Osteoblast (primary cell): ENCODE data around the gene MZF1. TPM values are rescaled to one million over a fixed set of nuclear protein-coding genes. Genes with fewer than 3 reads are reported as not detected.

Experiments used
- DNase-seq: peaks from one replicate; pipeline ENCODE4 v3.0.0; 2011; ENCODE audit warnings: low spot score, mixed read lengths; ENCODE audit not compliant: insufficient read length; ENCODE audit errors: missing footprints
- H2AFZ ChIP-seq: 2 replicates; pipeline ENCODE4 v1.6.0; 2011; ENCODE audit warnings: mild to moderate bottlenecking, low read length
- H3K27ac ChIP-seq: 2 replicates; pipeline ENCODE4 v1.5.1; 2011; ENCODE audit warnings: mild to moderate bottlenecking, low read depth, low read length, moderate library complexity
- H3K27me3 ChIP-seq: 2 replicates; pipeline ENCODE4 v1.6.0; 2012; ENCODE audit warnings: mild to moderate bottlenecking, control low read depth, inconsistent platforms, low read length, moderate library complexity; ENCODE audit not compliant: insufficient read depth
- H3K36me3 ChIP-seq: 2 replicates; pipeline ENCODE4 v1.5.1; 2011; ENCODE audit warnings: mild to moderate bottlenecking, low read length, control low read depth, moderate library complexity; ENCODE audit not compliant: insufficient read depth
- H3K4me1 ChIP-seq: 2 replicates; pipeline ENCODE4 v1.5.1; 2011; ENCODE audit warnings: mild to moderate bottlenecking, low read length, control low read depth, moderate library complexity; ENCODE audit not compliant: insufficient read depth
- H3K4me2 ChIP-seq: 2 replicates; pipeline ENCODE4 v1.6.0; 2011; ENCODE audit warnings: mild to moderate bottlenecking, low read length; ENCODE audit not compliant: insufficient read depth
- H3K4me3 ChIP-seq: fragments of 200-600 bp; sonication (generic); 3 replicates; pipeline ENCODE4 v1.5.1; 2012; ENCODE audit warnings: mild to moderate bottlenecking, low read length, inconsistent platforms; ENCODE audit not compliant: insufficient read depth
- H3K79me2 ChIP-seq: 2 replicates; pipeline ENCODE4 v1.6.0; 2012; ENCODE audit warnings: mild to moderate bottlenecking, low read length, control low read depth, inconsistent platforms; ENCODE audit not compliant: insufficient read depth
- H3K9me3 ChIP-seq: 2 replicates; pipeline ENCODE4 v1.5.1; 2011; ENCODE audit warnings: low read depth, low read length, control low read depth
- H4K20me1 ChIP-seq: 2 replicates; pipeline ENCODE4 v1.6.0; 2012; ENCODE audit warnings: mild to moderate bottlenecking, low read length, control low read depth; ENCODE audit not compliant: insufficient read depth
- CTCF ChIP-seq: IDR thresholded peaks from 2 replicates; pipeline ENCODE4 v1.5.1; 2011; ENCODE audit warnings: mild to moderate bottlenecking, low read depth, low read length, moderate library complexity; ENCODE audit errors: extremely low read depth
- total RNA-seq: library from RNA; depleted of rRNA; stranded (reverse); fragments of >200 nt; gene quantifications from 2 replicates; pipeline ENCODE4 v1.2.3, GENCODE V29; 2012

MZF1 gene
- total RNA-seq, 1 donor: 23.9 TPM

GRCh38 chr19:58538257-58539168, 34.6 kb downstream of the MZF1 start:
- no peaks in the 10 kb centered on the region for H3K9me3 ChIP-seq
- H3K4me3 ChIP-seq: no peak overlapping the region
- no peak overlapping the region for H2AFZ ChIP-seq

DNA sequence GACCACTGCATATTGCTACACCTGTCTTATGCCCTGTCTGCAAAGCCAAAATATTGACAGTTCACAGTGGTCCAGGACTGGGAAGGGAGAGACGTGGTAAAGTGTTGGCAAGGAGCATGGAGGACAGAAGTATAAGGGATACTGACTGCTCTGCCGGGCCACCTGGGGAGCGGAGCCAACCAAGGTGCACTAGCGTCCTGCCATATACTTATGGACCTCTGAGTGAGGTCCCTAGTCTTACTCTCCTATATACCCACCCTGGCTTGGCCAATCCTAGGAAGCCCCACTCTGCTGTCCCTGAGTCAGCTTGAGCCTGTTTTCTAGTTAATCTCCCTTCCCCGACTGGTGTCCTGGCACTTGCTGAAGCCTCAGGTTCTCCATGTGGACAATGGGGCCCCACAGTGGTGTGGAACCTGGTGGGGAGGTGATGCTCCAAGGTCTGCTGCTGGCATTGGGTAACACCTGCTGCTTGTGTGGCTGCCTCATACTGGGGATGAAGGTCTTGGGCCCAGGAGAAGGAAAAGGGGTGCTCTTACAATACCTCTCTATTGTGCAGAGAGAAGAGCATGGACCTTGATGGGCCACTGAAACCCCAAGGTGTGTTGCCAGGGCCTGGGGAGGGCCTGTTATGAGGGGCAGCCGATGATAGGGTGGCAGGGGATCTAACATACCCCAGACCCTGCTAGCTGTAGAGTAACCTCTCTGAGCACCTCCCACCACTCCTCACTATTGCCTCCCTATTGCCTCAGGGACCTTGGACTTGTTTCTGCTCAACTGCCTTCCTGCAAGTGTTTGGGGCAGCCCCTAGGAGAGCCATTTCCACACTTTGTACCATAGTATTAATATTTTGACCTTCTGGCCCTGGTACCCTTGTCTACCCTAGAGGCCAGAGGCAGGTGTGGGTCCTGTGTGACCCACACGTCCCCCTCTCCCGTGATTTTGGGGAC, 36.0 kb downstream of the MZF1 start:
- no peak for TF ChIP-seq CTCF
- Histone ChIP-seq H4K20me1 (no peaks in the 10 kb centered on the region), H3K4me1 (no peaks in the 10 kb centered on the region), H2AFZ (no peak overlapping the region), H3K27me3 (peaks cover 37% of the 10 kb centered on the region), H3K4me3 (no peak overlapping the region), H3K79me2 (no peaks in the 10 kb centered on the region), H3K27ac (no peak overlapping the region), H3K9me3 (no peaks in the 10 kb centered on the region), H3K36me3 (no peaks in the 10 kb centered on the region), H3K4me2 (no peak overlapping the region)
- peak; percentile 53 for DNase-seq

More at GRCh38 chr19:58538257-58539168, 34.6 kb downstream of the MZF1 start:
- Histone ChIP-seq H3K36me3 (no peaks in the 10 kb centered on the region), H3K27me3 (peaks cover 41% of the 10 kb centered on the region), H3K27ac (no peak overlapping the region), H3K79me2 (no peaks in the 10 kb centered on the region), H3K4me2 (no peak overlapping the region), H3K4me1 (no peaks in the 10 kb centered on the region), H4K20me1 (no peaks in the 10 kb centered on the region)
- TF ChIP-seq CTCF: no peak
- DNase-seq: peak; percentile 21

- Histone ChIP-seq H4K20me1 (no peaks in the 10 kb centered on the region), H3K9me3 (no peaks in the 10 kb centered on the region), H3K79me2 (no peaks in the 10 kb centered on the region), H2AFZ (no peak overlapping the region), H3K27me3 (peaks cover 48% of the 10 kb centered on the region), H3K4me3 (no peak overlapping the region), H3K27ac (no peak overlapping the region), H3K36me3 (no peaks in the 10 kb centered on the region), H3K4me1 (no peaks in the 10 kb centered on the region), H3K4me2 (no peak overlapping the region)
- no peak for TF ChIP-seq CTCF
- DNase-seq: no peak
Measured at GRCh38 chr19:58535857-58536256, 37.3 kb downstream of the MZF1 start.
